Spleen (tissue), 11 donors: ENCODE results near the gene PRR35. TPM values are rescaled to one million over a fixed set of nuclear protein-coding genes. Genes with fewer than 3 reads are reported as not detected.

ENCODE experiments used
- DNase-seq: peaks from one replicate; pipeline ENCODE4 v3.0.0-alpha.2; 2020
- H3K27ac ChIP-seq, 8 donors: fragments of 200-600 bp; sonication (generic) in 7 of 8; 1 replicate in 4 of 8; 2 replicates in 4 of 8; pipeline versions ENCODE4 v1.5.0 to v1.8.0; 2016 to 2021; ENCODE audit warnings: inconsistent platforms in 4 of 8, mild to moderate bottlenecking in 4 of 8, moderate library complexity in 1 of 8
- H3K27me3 ChIP-seq, 7 donors: fragments of 200-600 bp; sonication (generic) in 6 of 7; replicated peaks in 1 of 7; 1 replicate in 4 of 7; 2 replicates in 3 of 7; pipeline versions ENCODE4 v1.5.0 to v1.8.0; 2016 to 2021; ENCODE audit warnings: inconsistent platforms in 3 of 7, mild to moderate bottlenecking in 1 of 7
- H3K36me3 ChIP-seq, 6 donors: fragments of 200-600 bp; sonication (generic) in 5 of 6; 1 replicate in 4 of 6; 2 replicates in 2 of 6; pipeline versions ENCODE4 v1.5.0 to v1.8.0; 2016 to 2021; ENCODE audit warnings: inconsistent platforms in 2 of 6
- H3K4me1 ChIP-seq, 6 donors: fragments of 200-600 bp; sonication (generic) in 5 of 6; 1 replicate in 3 of 6; 2 replicates in 3 of 6; pipeline versions ENCODE4 v1.5.0 to v1.8.0; 2016 to 2021; ENCODE audit warnings: inconsistent platforms in 3 of 6
- H3K4me3 ChIP-seq, 8 donors: fragments of 200-600 bp; sonication (generic) in 7 of 8; 1 replicate in 4 of 8; 2 replicates in 4 of 8; pipeline versions ENCODE4 v1.5.0 to v1.8.0; 2016 to 2021; ENCODE audit warnings: inconsistent platforms in 4 of 8, mild to moderate bottlenecking in 4 of 8, moderate library complexity in 2 of 8
- H3K9me3 ChIP-seq, 8 donors: fragments of 200-600 bp; sonication (generic) in 7 of 8; 1 replicate in 4 of 8; 2 replicates in 4 of 8; pipeline versions ENCODE4 v1.5.0 to v1.8.0; 2016 to 2021; ENCODE audit warnings: inconsistent platforms in 4 of 8
- CTCF ChIP-seq, 11 experiments: fragments of 200-600 bp in 7 of 11; fragments of 450-650 bp in 4 of 11; sonication (generic) in 4 of 11; IDR thresholded peaks in 8 of 11; conservative IDR thresholded peaks in 3 of 11; 1 replicate in 7 of 11; 2 replicates in 4 of 11; pipeline versions ENCODE4 v1.4.0 to v1.8.0; 2016 to 2021; ENCODE audit warnings: antibody characterized with exemption in 11 of 11, inconsistent platforms in 4 of 11, mild to moderate bottlenecking in 1 of 11
- POLR2A ChIP-seq, 3 donors: fragments of 450-650 bp; IDR thresholded peaks; one replicate each; pipeline ENCODE4 v1.5.1; 2017; ENCODE audit warnings: antibody characterized with exemption in 3 of 3, mild to moderate bottlenecking in 1 of 3
- POLR2AphosphoS5 ChIP-seq, 3 donors: sonication (generic); formaldehyde crosslinking; IDR thresholded peaks; one replicate each; pipeline ENCODE4 v1.5.1; 2017; ENCODE audit warnings: antibody characterized with exemption in 3 of 3
- WGBS, 5 donors: extraction: QIAGEN DNeasy Blood & Tissue Kit in 3 of 5; methylation state at CpG; one replicate each; pipeline versions ENCODE4 v1.1.5 to v1.1.7; 2013 to 2018; 5-methylcytosine and 5-hydroxymethylcytosine counted together
- intact Hi-C: fragments of 100-400 bp; cut with DNase I; formaldehyde crosslinking; loops from one replicate; pipeline ENCODE4 v1.15.0; 2023; ENCODE audit warnings: low total_unique reads
- polyA plus RNA-seq, 3 donors: library from polyadenylated mRNA; stranded (reverse); fragments of 200-250 nt; gene quantifications; one replicate each; pipeline ENCODE4 v1.2.1, GENCODE V29; 2013
- total RNA-seq, 7 donors: library from RNA; depleted of rRNA in 3 of 7; stranded (reverse); fragments of >200 nt in 3 of 7; fragmentation: NEBNext Ultra II Directional in 4 of 7; extraction: Animal tissue kit (Norgen Biotek cat#: 25700) in 4 of 7; gene quantifications; one replicate each; pipeline versions ENCODE4 v1.1.0 to v1.2.1, GENCODE V29; 2016 to 2021
- donor health status: healthy with polysubstance abuse.
- donor health status: DM: no; HTN: no; CAD: no; lungs with moderate emphysema.
- donor health status: DM: no; HTN: no; CAD: no.
- donor health status: Bipolar disorder and iron deficiency.
- donor health status: healthy.
- donor health status: DM: no; HTN: no; CAD: no.
- donor health status: DM: yes; HTN: yes; CAD: no.

Gene PRR35
- total and polyA plus RNA-seq, 10 donors: not detected

GRCh38 chr16:559411-560203 is 587 bp upstream of the PRR35 start:
- TF ChIP-seq CTCF (IDR thresholded peaks at IDR 0.05 in 8 of 11, conservative IDR thresholded peaks at IDR 0.05 in 3 of 11): no peak
- TF ChIP-seq POLR2A (IDR thresholded peaks at IDR 0.05): no peak
- TF ChIP-seq POLR2AphosphoS5 (IDR thresholded peaks at IDR 0.05): no peak

GRCh38 chr16:560701-561412 is 663 bp downstream of the PRR35 start:
- H3K27me3 ChIP-seq: peaks cover 10 to 56% (median 37%) of the 10 kb centered on the region in 7 donors
- 26 to 73% (median 28%) methylated on average over 6 to 54 of the region's 54 CpGs for WGBS, 5 donors

More at GRCh38 chr16:559411-560203, 587 bp upstream of the PRR35 start:
- 11 to 43% (median 16%) methylated on average over 12 to 62 of the region's 62 CpGs for WGBS, 5 donors
- peak overlapping the region in 2 of 8 donors; percentile 10 to 54 for H3K4me3 ChIP-seq
- no peaks in the 10 kb centered on the region for H3K9me3 ChIP-seq
- H3K36me3 ChIP-seq: no peaks in the 10 kb centered on the region
- H3K27me3 ChIP-seq: peaks cover 10 to 56% (median 37%) of the 10 kb centered on the region in 7 donors
- no peak for DNase-seq
- H3K4me1 ChIP-seq: peaks cover 0 to 25% (median 10%) of the 10 kb centered on the region in 6 donors
- H3K27ac ChIP-seq: no peak overlapping the region
- intact Hi-C loops: no loop called here

GRCh38 chr16:561413-561794 is 1.2 kb downstream of the PRR35 start:
- no peak for DNase-seq
- intact Hi-C loops: no loop called here
- no peak for TF ChIP-seq POLR2AphosphoS5 (IDR thresholded peaks at IDR 0.05)
- TF ChIP-seq CTCF (IDR thresholded peaks at IDR 0.05 in 8 of 11, conservative IDR thresholded peaks at IDR 0.05 in 3 of 11): no peak
- TF ChIP-seq POLR2A (IDR thresholded peaks at IDR 0.05): no peak
- Histone ChIP-seq H3K36me3 (no peaks in the 10 kb centered on the region), H3K27me3 (peaks cover 10 to 56% (median 37%) of the 10 kb centered on the region in 7 donors), H3K4me3 (no peak overlapping the region), H3K27ac (no peak overlapping the region), H3K9me3 (no peaks in the 10 kb centered on the region), H3K4me1 (peaks cover 8 to 38% (median 20%) of the 10 kb centered on the region in 6 donors)
- WGBS, 5 donors: 56 to 80% (median 78%) methylated on average over 3 to 15 of the region's 15 CpGs

More at GRCh38 chr16:560701-561412, 663 bp downstream of the PRR35 start:
- Histone ChIP-seq H3K9me3 (no peaks in the 10 kb centered on the region), H3K4me3 (peak overlapping the region in 1 of 8 donors; percentile 54), H3K4me1 (peaks cover 2 to 33% (median 14%) of the 10 kb centered on the region in 6 donors), H3K36me3 (no peaks in the 10 kb centered on the region), H3K27ac (no peak overlapping the region)
- no peak for DNase-seq
- intact Hi-C loops: no loop called here
- TF ChIP-seq POLR2AphosphoS5 (IDR thresholded peaks at IDR 0.05) (no peak), CTCF (IDR thresholded peaks at IDR 0.05 in 8 of 11, conservative IDR thresholded peaks at IDR 0.05 in 3 of 11) (no peak), POLR2A (IDR thresholded peaks at IDR 0.05) (no peak)
